Brain microvascular endothelial cell (primary cell): ENCODE results near the gene TMEM91.
"Not testable (repeated sequence)": the region's sequence is repeated elsewhere in the genome, so short reads cannot be mapped to it uniquely, and the experiment has no call there.

Experiments
- DNase-seq: peaks from one replicate; pipeline ENCODE4 v3.0.0-alpha.2; 2020
- H3K27ac ChIP-seq: fragments of 250-450 bp; sonication (Bioruptor Pico); 2 replicates; pipeline ENCODE4 v1.5.1; 2020; ENCODE audit warnings: mild to moderate bottlenecking, moderate library complexity
- H3K27me3 ChIP-seq: fragments of 250-450 bp; sonication (Bioruptor Pico); replicated peaks from 2 replicates; pipeline ENCODE4 v1.5.1; 2020; ENCODE audit warnings: mild to moderate bottlenecking
- H3K36me3 ChIP-seq: fragments of 250-450 bp; sonication (Bioruptor Pico); replicated peaks from 2 replicates; pipeline ENCODE4 v1.5.1; 2020; ENCODE audit warnings: mild to moderate bottlenecking
- H3K4me3 ChIP-seq: 2 replicates; pipeline ENCODE4 v1.5.1; 2011; ENCODE audit warnings: low read depth, mild to moderate bottlenecking, control low read depth, low read length, moderate library complexity
- in situ Hi-C: cut with HindIII; loops from 2 replicates; pipeline ENCODE4 v1.10.0; 2017; ENCODE audit warnings: low sequenced_read_pairs, low pct_ligation_motif_present
- TF ChIP-seq, protein P1 (sequence below): IDR thresholded peaks from 2 replicates; pipeline ENCODE4 v1.5.1; 2011; ENCODE audit warnings: low read depth, mild to moderate bottlenecking, moderate library complexity, low read length, control low read depth, inconsistent platforms; ENCODE audit errors: missing control alignments

The TMEM91 gene

DNA sequence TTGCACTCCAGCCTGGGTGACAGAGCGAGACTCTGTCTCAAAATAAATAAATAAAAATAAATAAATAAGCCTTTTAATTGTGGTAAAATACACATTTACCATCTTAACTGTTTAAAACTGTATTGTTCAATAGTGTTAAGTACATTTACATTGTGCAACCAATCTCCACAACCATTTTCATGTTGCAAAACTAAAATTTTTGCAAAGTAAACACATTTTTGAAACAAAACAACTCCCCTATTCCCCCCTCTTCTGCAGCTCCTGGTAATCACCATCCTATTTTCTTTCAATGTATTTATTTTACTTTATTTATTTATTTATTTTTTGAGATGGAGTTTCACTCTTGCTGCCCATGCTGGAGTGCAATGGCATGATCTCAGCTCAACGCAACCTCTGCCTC is 6.6 kb upstream of the TMEM91 start:
- H3K36me3 ChIP-seq: no peaks in the 10 kb centered on the region
- TF ChIP-seq, protein P1, sequence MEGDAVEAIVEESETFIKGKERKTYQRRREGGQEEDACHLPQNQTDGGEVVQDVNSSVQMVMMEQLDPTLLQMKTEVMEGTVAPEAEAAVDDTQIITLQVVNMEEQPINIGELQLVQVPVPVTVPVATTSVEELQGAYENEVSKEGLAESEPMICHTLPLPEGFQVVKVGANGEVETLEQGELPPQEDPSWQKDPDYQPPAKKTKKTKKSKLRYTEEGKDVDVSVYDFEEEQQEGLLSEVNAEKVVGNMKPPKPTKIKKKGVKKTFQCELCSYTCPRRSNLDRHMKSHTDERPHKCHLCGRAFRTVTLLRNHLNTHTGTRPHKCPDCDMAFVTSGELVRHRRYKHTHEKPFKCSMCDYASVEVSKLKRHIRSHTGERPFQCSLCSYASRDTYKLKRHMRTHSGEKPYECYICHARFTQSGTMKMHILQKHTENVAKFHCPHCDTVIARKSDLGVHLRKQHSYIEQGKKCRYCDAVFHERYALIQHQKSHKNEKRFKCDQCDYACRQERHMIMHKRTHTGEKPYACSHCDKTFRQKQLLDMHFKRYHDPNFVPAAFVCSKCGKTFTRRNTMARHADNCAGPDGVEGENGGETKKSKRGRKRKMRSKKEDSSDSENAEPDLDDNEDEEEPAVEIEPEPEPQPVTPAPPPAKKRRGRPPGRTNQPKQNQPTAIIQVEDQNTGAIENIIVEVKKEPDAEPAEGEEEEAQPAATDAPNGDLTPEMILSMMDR: no peak
- H3K4me3 ChIP-seq: no peak overlapping the region
- no peak overlapping the region for H3K27ac ChIP-seq
- no peaks in the 10 kb centered on the region for H3K27me3 ChIP-seq
- DNase-seq: no peak
- in situ Hi-C loops: no loop called here

DNA sequence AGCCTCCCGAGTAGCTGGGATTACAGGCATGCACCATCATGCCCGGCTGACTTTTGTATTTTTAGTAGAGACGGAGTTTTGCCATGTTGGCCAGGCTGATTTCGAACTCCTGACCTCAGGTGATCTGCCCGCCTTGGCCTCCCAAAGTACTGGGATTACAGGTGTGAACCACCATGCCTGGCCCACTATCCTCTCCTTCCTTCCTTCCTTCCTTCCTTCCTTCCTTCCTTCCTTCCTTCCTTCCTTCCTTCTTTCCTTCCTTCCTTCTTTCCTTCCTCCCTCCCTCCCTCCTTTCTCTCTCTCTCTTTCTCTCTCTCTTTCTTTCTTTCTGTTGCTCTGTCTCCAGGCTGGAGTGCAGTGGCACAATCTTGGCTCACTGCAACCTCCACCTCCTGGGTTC is 5.2 kb upstream of the TMEM91 start:
- H3K4me3 ChIP-seq, H3K36me3 ChIP-seq, DNase-seq, in situ Hi-C loops, H3K27ac ChIP-seq, H3K27me3 ChIP-seq: not testable (repeated sequence)

DNA sequence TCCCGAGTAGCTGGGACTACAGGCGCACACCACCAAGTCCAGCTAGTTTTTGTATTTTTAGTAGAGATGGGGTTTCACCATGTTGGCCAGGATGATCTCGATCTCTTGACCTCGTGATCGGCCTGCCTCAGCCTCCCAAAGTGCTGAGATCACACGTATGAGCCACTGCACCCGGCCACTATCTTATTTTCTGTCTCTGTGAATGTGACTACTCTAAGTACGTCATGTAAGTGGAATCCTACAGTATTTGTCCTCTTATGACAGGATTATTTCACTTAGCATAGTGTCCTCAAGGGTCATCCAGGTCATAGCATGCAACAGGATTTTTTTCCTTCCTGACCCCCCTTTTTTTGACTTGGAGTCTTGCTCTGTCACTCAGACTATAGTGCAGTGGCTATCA is 4.8 kb upstream of the TMEM91 start:
- H3K36me3 ChIP-seq: no peaks in the 10 kb centered on the region
- TF ChIP-seq, protein P1: no peak
- DNase-seq: no peak
- no peak overlapping the region for H3K27ac ChIP-seq
- no peak overlapping the region for H3K4me3 ChIP-seq
- in situ Hi-C loops: no loop called here
- no peaks in the 10 kb centered on the region for H3K27me3 ChIP-seq

DNA sequence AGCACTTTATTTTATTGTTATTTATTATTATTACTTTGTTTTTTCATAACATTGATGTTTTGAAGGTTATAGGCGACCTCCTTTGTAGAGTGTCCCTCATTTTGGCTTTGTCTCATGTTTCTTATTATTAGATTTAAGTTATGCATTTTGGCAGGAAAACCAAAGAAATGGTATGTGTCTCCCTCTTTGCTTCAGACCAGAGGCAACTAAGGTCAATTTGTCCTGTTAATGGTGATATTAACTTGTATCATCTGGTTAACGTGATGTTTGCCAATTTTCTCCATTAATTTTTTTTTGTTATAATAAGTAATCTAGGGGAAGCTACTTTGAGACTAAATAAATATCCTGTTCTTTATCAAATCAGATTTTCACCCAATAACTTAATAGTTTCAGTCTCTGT is 3.8 kb upstream of the TMEM91 start:
- TF ChIP-seq, protein P1: no peak
- H3K27ac ChIP-seq: no peak overlapping the region
- no peaks in the 10 kb centered on the region for H3K27me3 ChIP-seq
- H3K4me3 ChIP-seq: no peak overlapping the region
- DNase-seq: no peak
- in situ Hi-C loops: no loop called here
- no peaks in the 10 kb centered on the region for H3K36me3 ChIP-seq

DNA sequence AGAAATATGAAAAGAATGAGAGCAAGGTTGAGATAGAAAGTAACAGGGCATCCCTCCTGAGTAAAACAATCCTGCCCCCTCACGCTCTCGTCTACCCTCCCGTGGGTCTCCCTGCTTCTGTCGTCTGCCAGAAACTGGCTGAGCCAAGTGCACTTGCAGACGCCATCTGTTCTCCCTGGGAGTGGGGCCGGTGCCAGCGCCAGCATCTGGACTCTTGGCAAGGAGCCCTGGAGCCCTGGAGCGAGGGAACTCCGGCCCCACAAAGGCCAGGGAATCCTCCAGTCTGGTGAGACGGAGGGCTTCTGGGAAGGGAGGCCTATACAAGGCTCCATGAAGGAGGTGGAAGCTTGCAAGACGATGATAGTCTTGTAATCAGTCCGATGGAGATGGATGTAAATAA is 2.3 kb upstream of the TMEM91 start:
- Histone ChIP-seq H3K27me3 (no peaks in the 10 kb centered on the region), H3K36me3 (no peaks in the 10 kb centered on the region), H3K4me3 (no peak overlapping the region), H3K27ac (no peak overlapping the region)
- TF ChIP-seq, protein P1: no peak
- DNase-seq: peak; percentile 68
- in situ Hi-C loops: no loop called here

DNA sequence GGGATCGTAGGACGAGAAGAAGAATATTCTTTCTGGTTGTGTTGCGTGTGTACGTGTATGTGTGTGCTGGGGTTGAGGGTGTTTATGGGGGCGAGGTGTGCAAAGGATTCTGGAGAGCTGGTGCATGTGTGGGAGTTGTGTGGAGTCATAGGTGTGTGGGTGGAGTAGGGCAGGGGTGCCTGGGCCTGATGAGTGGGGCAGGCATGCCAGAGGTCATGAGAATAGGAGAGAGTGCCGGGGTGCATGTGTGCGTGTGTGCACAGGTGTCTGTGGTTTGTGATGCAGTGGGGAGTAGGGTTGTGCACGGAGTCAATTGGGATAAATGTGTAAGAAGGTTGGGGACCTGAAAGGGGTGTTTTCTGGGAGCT is 649 bp downstream of the TMEM91 start:
- in situ Hi-C loops: no loop called here
- Histone ChIP-seq H3K27ac (no peak overlapping the region), H3K27me3 (no peaks in the 10 kb centered on the region), H3K4me3 (peak overlapping the region; percentile 65), H3K36me3 (no peaks in the 10 kb centered on the region)
- TF ChIP-seq, protein P1: no peak
- DNase-seq: no peak
